Measurements from ENCODE around the gene MIPOL1.
A peak's percentile ranks its signal among the peaks of the same experiment; 100 is the strongest.

MIPOL1 gene

GRCh38 chr14:37589715-37590427 lies 392.1 kb downstream of the MIPOL1 start:
- no peak for DNase-seq

- no peak for DNase-seq
These were observed 392.8 kb downstream of the MIPOL1 start for GRCh38 chr14:37590428-37591139.

- no peak for DNase-seq
These were observed 393.7 kb downstream of the MIPOL1 start for GRCh38 chr14:37591311-37591940.

- DNase-seq, result no peak
These were observed 394.3 kb downstream of the MIPOL1 start for GRCh38 chr14:37591941-37592481.

- DNase-seq, result no peak
These were observed 395.0 kb downstream of the MIPOL1 start for GRCh38 chr14:37592482-37593408.

- no peak for DNase-seq
These were observed 395.9 kb downstream of the MIPOL1 start for GRCh38 chr14:37593511-37594237.

GRCh38 chr14:37594238-37594970 lies 396.7 kb downstream of the MIPOL1 start:
- peak; percentile 58 for DNase-seq

- DNase-seq, result no peak
These were observed 397.5 kb downstream of the MIPOL1 start, which contains the start of the genes FOXA1 and TTC6 for GRCh38 chr14:37594971-37595808. Gene FOXA1 (minus strand): TSS chr14:37595249. CDS start chr14:37594972, 277 bp downstream. Gene TTC6 (plus strand): TSS chr14:37595629. CDS start chr14:37622065, 26,436 bp downstream.

GRCh38 chr14:37595809-37596621 lies 398.3 kb downstream of the MIPOL1 start:
- DNase-seq, result peak; percentile 71

- no peak for DNase-seq
These were observed 399.2 kb downstream of the MIPOL1 start for GRCh38 chr14:37596790-37597472.

- DNase-seq, result no peak
These were observed 399.8 kb downstream of the MIPOL1 start for GRCh38 chr14:37597538-37597913.

- DNase-seq, result no peak
These were observed 400.4 kb downstream of the MIPOL1 start for GRCh38 chr14:37597914-37598746.

- DNase-seq, result no peak
These were observed 401.2 kb downstream of the MIPOL1 start for GRCh38 chr14:37598747-37599506.

GRCh38 chr14:37599507-37600368 lies 402.0 kb downstream of the MIPOL1 start:
- DNase-seq, result no peak

GRCh38 chr14:37600880-37601741 lies 403.4 kb downstream of the MIPOL1 start:
- DNase-seq, result no peak

All from DMS 273 treated with DMSO at 0.1 percent for 48 hours (cell line).